K562 (cell line): ENCODE measurements around the gene PDE2A.

Source experiments
- CCNT2 ChIP-seq: IDR thresholded peaks from 2 replicates; pipeline ENCODE4 v1.6.1; 2011; ENCODE audit warnings: borderline replicate concordance, low read depth, mild to moderate bottlenecking, moderate library complexity, mixed read lengths, low read length; ENCODE audit not compliant: insufficient read length; ENCODE audit errors: extremely low read depth
- ESRRB ChIP-seq: fragments of 250-450 bp; sonication (Bioruptor Pico); IDR thresholded peaks from 2 replicates; pipeline ENCODE4 v1.5.0; 2020; ENCODE audit warnings: mild to moderate bottlenecking, moderate library complexity, borderline replicate concordance
- JUND ChIP-seq, 2 experiments: IDR thresholded peaks; 2 replicates in 1 of 2; 3 replicates in 1 of 2; pipeline ENCODE4 v1.6.1; 2011; ENCODE audit warnings: borderline replicate concordance in 2 of 2, low read depth in 2 of 2, low read length in 2 of 2, improper control_type of control experiment in 1 of 2, missing biosample characterization in 1 of 2, missing genetic modification characterization in 1 of 2, missing genetic modification reagents in 1 of 2
- MXI1 ChIP-seq: IDR thresholded peaks from 2 replicates; pipeline ENCODE4 v1.6.1; 2011; ENCODE audit warnings: low read depth, mild to moderate bottlenecking, improper control_type of control experiment, low read length
- NEUROD1 ChIP-seq: fragments of 150-350 bp; IDR thresholded peaks from 2 replicates; pipeline ENCODE4 v1.6.1; 2014; ENCODE audit warnings: borderline replicate concordance, low read length, low read depth; ENCODE audit not compliant: partially characterized antibody
- POLR2A ChIP-seq: fragments of 450-650 bp; conservative IDR thresholded peaks from 2 replicates; pipeline ENCODE4 v1.6.1; 2016
- POLR2AphosphoS5 ChIP-seq: IDR thresholded peaks from 2 replicates; pipeline ENCODE4 v1.6.1; 2011; ENCODE audit warnings: mild to moderate bottlenecking, low read depth, low read length, moderate library complexity; ENCODE audit not compliant: control insufficient read depth, insufficient read depth
- POLR2B ChIP-seq: fragments of 450-650 bp; IDR thresholded peaks from 2 replicates; pipeline ENCODE4 v1.6.1; 2018; ENCODE audit warnings: low read depth; ENCODE audit not compliant: partially characterized antibody
- STAT5B ChIP-seq: fragments of 250-450 bp; sonication (Bioruptor Pico); IDR thresholded peaks from 2 replicates; pipeline ENCODE4 v1.8.0; 2021; ENCODE audit warnings: mild to moderate bottlenecking, inconsistent platforms
- ZNF232 ChIP-seq: sonication (generic); formaldehyde crosslinking; IDR thresholded peaks from 2 replicates; pipeline ENCODE4 v1.8.0; 2022; ENCODE audit warnings: mild to moderate bottlenecking, missing genetic modification reagents
- ZNF274 ChIP-seq: IDR thresholded peaks from 2 replicates; pipeline ENCODE4 v1.6.1; 2011; ENCODE audit warnings: low read depth, mild to moderate bottlenecking, low read length, moderate library complexity, borderline replicate concordance
- TF ChIP-seq, protein P1 (sequence below): fragments of 200-600 bp; sonication (generic); IDR thresholded peaks from one replicate; pipeline ENCODE4 v1.6.1; 2012; ENCODE audit warnings: mild to moderate bottlenecking, low read depth, low read length, inconsistent platforms
- TF ChIP-seq, protein P2 (sequence below), 3 experiments: IDR thresholded peaks in 2 of 3; conservative IDR thresholded peaks in 1 of 3; 2 replicates each; pipeline ENCODE4 v1.5.1; 2011 to 2012; ENCODE audit warnings: low read length in 3 of 3, mild to moderate bottlenecking in 3 of 3, control low read depth in 2 of 3, improper control_type of control experiment in 1 of 3, inconsistent platforms in 1 of 3, low read depth in 1 of 3, mixed read lengths in 1 of 3, moderate library complexity in 1 of 3; ENCODE audit not compliant: insufficient read depth in 2 of 3
- TF ChIP-seq, protein P3 (sequence below): fragments of 250-450 bp; sonication (Bioruptor Pico); IDR thresholded peaks from 2 replicates; pipeline ENCODE4 v1.5.1; 2021; ENCODE audit warnings: mild to moderate bottlenecking

DNA sequence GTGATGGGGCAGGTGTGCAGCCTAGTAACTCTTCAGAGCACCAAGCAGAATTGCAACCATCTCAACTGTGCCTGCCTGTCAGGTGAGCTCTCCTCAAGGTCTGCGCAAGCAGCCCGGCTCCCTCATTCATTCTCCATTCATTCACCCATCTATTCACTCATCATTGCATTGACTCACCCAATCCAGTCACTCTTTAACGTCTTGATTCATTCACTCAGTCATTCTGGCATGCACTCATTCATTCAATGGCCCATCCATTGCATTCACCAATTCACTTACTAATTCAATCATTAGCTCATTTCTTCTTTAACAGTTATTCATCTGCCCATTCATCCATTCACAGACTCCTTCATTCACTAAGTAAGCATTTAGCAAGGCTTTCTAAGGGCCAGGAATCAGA, 111.8 kb downstream of the PDE2A start:
- TF ChIP-seq ZNF274, result no peak
- TF ChIP-seq POLR2AphosphoS5, result no peak
- TF ChIP-seq ESRRB (CRISPR knock-in tag), result no peak
- TF ChIP-seq, protein P1, sequence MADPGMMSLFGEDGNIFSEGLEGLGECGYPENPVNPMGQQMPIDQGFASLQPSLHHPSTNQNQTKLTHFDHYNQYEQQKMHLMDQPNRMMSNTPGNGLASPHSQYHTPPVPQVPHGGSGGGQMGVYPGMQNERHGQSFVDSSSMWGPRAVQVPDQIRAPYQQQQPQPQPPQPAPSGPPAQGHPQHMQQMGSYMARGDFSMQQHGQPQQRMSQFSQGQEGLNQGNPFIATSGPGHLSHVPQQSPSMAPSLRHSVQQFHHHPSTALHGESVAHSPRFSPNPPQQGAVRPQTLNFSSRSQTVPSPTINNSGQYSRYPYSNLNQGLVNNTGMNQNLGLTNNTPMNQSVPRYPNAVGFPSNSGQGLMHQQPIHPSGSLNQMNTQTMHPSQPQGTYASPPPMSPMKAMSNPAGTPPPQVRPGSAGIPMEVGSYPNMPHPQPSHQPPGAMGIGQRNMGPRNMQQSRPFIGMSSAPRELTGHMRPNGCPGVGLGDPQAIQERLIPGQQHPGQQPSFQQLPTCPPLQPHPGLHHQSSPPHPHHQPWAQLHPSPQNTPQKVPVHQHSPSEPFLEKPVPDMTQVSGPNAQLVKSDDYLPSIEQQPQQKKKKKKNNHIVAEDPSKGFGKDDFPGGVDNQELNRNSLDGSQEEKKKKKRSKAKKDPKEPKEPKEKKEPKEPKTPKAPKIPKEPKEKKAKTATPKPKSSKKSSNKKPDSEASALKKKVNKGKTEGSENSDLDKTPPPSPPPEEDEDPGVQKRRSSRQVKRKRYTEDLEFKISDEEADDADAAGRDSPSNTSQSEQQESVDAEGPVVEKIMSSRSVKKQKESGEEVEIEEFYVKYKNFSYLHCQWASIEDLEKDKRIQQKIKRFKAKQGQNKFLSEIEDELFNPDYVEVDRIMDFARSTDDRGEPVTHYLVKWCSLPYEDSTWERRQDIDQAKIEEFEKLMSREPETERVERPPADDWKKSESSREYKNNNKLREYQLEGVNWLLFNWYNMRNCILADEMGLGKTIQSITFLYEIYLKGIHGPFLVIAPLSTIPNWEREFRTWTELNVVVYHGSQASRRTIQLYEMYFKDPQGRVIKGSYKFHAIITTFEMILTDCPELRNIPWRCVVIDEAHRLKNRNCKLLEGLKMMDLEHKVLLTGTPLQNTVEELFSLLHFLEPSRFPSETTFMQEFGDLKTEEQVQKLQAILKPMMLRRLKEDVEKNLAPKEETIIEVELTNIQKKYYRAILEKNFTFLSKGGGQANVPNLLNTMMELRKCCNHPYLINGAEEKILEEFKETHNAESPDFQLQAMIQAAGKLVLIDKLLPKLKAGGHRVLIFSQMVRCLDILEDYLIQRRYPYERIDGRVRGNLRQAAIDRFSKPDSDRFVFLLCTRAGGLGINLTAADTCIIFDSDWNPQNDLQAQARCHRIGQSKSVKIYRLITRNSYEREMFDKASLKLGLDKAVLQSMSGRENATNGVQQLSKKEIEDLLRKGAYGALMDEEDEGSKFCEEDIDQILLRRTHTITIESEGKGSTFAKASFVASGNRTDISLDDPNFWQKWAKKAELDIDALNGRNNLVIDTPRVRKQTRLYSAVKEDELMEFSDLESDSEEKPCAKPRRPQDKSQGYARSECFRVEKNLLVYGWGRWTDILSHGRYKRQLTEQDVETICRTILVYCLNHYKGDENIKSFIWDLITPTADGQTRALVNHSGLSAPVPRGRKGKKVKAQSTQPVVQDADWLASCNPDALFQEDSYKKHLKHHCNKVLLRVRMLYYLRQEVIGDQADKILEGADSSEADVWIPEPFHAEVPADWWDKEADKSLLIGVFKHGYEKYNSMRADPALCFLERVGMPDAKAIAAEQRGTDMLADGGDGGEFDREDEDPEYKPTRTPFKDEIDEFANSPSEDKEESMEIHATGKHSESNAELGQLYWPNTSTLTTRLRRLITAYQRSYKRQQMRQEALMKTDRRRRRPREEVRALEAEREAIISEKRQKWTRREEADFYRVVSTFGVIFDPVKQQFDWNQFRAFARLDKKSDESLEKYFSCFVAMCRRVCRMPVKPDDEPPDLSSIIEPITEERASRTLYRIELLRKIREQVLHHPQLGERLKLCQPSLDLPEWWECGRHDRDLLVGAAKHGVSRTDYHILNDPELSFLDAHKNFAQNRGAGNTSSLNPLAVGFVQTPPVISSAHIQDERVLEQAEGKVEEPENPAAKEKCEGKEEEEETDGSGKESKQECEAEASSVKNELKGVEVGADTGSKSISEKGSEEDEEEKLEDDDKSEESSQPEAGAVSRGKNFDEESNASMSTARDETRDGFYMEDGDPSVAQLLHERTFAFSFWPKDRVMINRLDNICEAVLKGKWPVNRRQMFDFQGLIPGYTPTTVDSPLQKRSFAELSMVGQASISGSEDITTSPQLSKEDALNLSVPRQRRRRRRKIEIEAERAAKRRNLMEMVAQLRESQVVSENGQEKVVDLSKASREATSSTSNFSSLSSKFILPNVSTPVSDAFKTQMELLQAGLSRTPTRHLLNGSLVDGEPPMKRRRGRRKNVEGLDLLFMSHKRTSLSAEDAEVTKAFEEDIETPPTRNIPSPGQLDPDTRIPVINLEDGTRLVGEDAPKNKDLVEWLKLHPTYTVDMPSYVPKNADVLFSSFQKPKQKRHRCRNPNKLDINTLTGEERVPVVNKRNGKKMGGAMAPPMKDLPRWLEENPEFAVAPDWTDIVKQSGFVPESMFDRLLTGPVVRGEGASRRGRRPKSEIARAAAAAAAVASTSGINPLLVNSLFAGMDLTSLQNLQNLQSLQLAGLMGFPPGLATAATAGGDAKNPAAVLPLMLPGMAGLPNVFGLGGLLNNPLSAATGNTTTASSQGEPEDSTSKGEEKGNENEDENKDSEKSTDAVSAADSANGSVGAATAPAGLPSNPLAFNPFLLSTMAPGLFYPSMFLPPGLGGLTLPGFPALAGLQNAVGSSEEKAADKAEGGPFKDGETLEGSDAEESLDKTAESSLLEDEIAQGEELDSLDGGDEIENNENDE, result no peak
- TF ChIP-seq, protein P2, sequence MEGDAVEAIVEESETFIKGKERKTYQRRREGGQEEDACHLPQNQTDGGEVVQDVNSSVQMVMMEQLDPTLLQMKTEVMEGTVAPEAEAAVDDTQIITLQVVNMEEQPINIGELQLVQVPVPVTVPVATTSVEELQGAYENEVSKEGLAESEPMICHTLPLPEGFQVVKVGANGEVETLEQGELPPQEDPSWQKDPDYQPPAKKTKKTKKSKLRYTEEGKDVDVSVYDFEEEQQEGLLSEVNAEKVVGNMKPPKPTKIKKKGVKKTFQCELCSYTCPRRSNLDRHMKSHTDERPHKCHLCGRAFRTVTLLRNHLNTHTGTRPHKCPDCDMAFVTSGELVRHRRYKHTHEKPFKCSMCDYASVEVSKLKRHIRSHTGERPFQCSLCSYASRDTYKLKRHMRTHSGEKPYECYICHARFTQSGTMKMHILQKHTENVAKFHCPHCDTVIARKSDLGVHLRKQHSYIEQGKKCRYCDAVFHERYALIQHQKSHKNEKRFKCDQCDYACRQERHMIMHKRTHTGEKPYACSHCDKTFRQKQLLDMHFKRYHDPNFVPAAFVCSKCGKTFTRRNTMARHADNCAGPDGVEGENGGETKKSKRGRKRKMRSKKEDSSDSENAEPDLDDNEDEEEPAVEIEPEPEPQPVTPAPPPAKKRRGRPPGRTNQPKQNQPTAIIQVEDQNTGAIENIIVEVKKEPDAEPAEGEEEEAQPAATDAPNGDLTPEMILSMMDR (IDR thresholded peaks at IDR 0.05 in 2 of 3, conservative IDR thresholded peaks at IDR 0.05 in 1 of 3; ENCODE audit: insufficient read depth in 2 of 3, low read depth in 1 of 3, low read length in 3 of 3), result no peak
- no peak for TF ChIP-seq POLR2B
- no peak for TF ChIP-seq NEUROD1
- no peak for TF ChIP-seq ZNF232 (CRISPR knock-in tag)
- TF ChIP-seq STAT5B (CRISPR knock-in tag), result no peak
- TF ChIP-seq, protein P3, sequence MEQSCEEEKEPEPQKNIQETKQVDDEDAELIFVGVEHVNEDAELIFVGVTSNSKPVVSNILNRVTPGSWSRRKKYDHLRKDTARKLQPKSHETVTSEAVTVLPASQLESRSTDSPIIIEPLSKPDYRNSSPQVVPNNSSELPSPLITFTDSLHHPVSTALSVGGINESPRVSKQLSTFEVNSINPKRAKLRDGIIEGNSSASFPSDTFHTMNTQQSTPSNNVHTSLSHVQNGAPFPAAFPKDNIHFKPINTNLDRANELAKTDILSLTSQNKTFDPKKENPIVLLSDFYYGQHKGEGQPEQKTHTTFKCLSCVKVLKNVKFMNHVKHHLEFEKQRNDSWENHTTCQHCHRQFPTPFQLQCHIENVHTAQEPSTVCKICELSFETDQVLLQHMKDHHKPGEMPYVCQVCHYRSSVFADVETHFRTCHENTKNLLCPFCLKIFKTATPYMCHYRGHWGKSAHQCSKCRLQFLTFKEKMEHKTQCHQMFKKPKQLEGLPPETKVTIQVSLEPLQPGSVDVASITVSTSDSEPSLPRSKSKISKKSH (CRISPR knock-in tag), result no peak
- no peak for TF ChIP-seq CCNT2
- no peak for TF ChIP-seq MXI1
- no peak for TF ChIP-seq JUND (IDR thresholded peaks at IDR 0.05; ENCODE audit: borderline replicate concordance, low read depth, low read length)
- TF ChIP-seq JUND (tag; IDR thresholded peaks at IDR 0.05; ENCODE audit: borderline replicate concordance, low read depth, low read length), result no peak
- TF ChIP-seq POLR2A, result no peak
